Suprapubic skin (tissue), 4 donors: ENCODE data around the gene MRPS23. TPM values are rescaled to one million over a fixed set of nuclear protein-coding genes. Genes with fewer than 3 reads are reported as not detected.

Experiments used
- DNase-seq, 2 donors: peaks; one replicate each; pipeline ENCODE4 v3.0.0-alpha.2; 2019; ENCODE audit warnings: low spot score in 2 of 2
- H3K27ac ChIP-seq: fragments of 200-600 bp; sonication (generic); one replicate; pipeline ENCODE4 v1.5.1; 2019
- H3K27me3 ChIP-seq: fragments of 200-600 bp; sonication (generic); one replicate; pipeline ENCODE4 v1.5.1; 2019
- H3K36me3 ChIP-seq: fragments of 200-600 bp; sonication (generic); one replicate; pipeline ENCODE4 v1.5.1; 2019
- H3K4me1 ChIP-seq: fragments of 200-600 bp; sonication (generic); one replicate; pipeline ENCODE4 v1.5.1; 2019
- H3K4me3 ChIP-seq: fragments of 200-600 bp; sonication (generic); one replicate; pipeline ENCODE4 v1.5.1; 2019; ENCODE audit warnings: mild to moderate bottlenecking
- H3K9me3 ChIP-seq: fragments of 200-600 bp; sonication (generic); one replicate; pipeline ENCODE4 v1.5.1; 2019
- CTCF ChIP-seq, 2 donors: fragments of 200-600 bp in 1 of 2; fragments of 450-650 bp in 1 of 2; sonication (generic) in 1 of 2; IDR thresholded peaks; one replicate each; pipeline ENCODE4 v1.5.1; 2016 to 2019; ENCODE audit warnings: antibody characterized with exemption in 2 of 2, mild to moderate bottlenecking in 1 of 2, moderate library complexity in 1 of 2
- EP300 ChIP-seq: sonication (generic); formaldehyde crosslinking; IDR thresholded peaks from one replicate; pipeline ENCODE4 v1.6.1; 2017; ENCODE audit warnings: antibody characterized with exemption
- POLR2A ChIP-seq, 2 donors: fragments of 450-650 bp; IDR thresholded peaks; one replicate each; pipeline ENCODE4 v1.6.1; 2017; ENCODE audit warnings: antibody characterized with exemption in 2 of 2, mild to moderate bottlenecking in 2 of 2, moderate library complexity in 2 of 2
- POLR2AphosphoS5 ChIP-seq, 3 donors: sonication (generic); formaldehyde crosslinking; IDR thresholded peaks; one replicate each; pipeline ENCODE4 v1.6.1; 2017; ENCODE audit warnings: antibody characterized with exemption in 3 of 3
- WGBS: methylation state at CpG from one replicate; pipeline ENCODE4 v1.1.5; 2018; 5-methylcytosine and 5-hydroxymethylcytosine counted together
- total RNA-seq, 4 donors: library from RNA; depleted of rRNA; stranded (reverse); fragments of >200 nt; gene quantifications; one replicate each; pipeline ENCODE4 v1.1.0, GENCODE V29; 2016

The MRPS23 gene
- total RNA-seq, 4 donors from 2014 or later, result 7.4 to 15.2 (median 12.5) TPM

GRCh38 chr17:57868910-57869616, 19.2 kb upstream of the MRPS23 start:
- WGBS, result 70% methylated on average over 13 of the region's 13 CpGs

GRCh38 chr17:57868007-57868909, 18.4 kb upstream of the MRPS23 start:
- H3K9me3 ChIP-seq, result no peaks in the 10 kb centered on the region
- WGBS, result 16% methylated on average over 15 of the region's 23 CpGs
- H3K4me3 ChIP-seq, result no peak overlapping the region
- H3K27me3 ChIP-seq, result no peaks in the 10 kb centered on the region
- H3K36me3 ChIP-seq, result peaks cover 16% of the 10 kb centered on the region
- peak; percentile 89 for DNase-seq
- TF ChIP-seq POLR2AphosphoS5 (IDR thresholded peaks at IDR 0.05) (peak in 1 of 3 donors; percentile 73), POLR2A (IDR thresholded peaks at IDR 0.05) (no peak), CTCF (IDR thresholded peaks at IDR 0.05) (peak; percentile 35 to 43)
- H3K4me1 ChIP-seq, result peaks cover 41% of the 10 kb centered on the region
- peak overlapping the region; percentile 68 for H3K27ac ChIP-seq

More at GRCh38 chr17:57868910-57869616, 19.2 kb upstream of the MRPS23 start:
- Histone ChIP-seq H3K27me3 (no peaks in the 10 kb centered on the region), H3K27ac (peak overlapping the region; percentile 68), H3K36me3 (peaks cover 16% of the 10 kb centered on the region), H3K4me3 (no peak overlapping the region), H3K4me1 (peaks cover 49% of the 10 kb centered on the region), H3K9me3 (no peaks in the 10 kb centered on the region)
- no peak for TF ChIP-seq POLR2AphosphoS5 (IDR thresholded peaks at IDR 0.05)
- TF ChIP-seq EP300, result no peak
- no peak for TF ChIP-seq CTCF (IDR thresholded peaks at IDR 0.05)
- TF ChIP-seq POLR2A (IDR thresholded peaks at IDR 0.05), result no peak
- DNase-seq, result no peak

GRCh38 chr17:57867126-57867525, 17.3 kb upstream of the MRPS23 start:
- TF ChIP-seq CTCF (IDR thresholded peaks at IDR 0.05) (no peak), EP300 (no peak), POLR2A (IDR thresholded peaks at IDR 0.05) (no peak), POLR2AphosphoS5 (IDR thresholded peaks at IDR 0.05) (no peak)
- H3K9me3 ChIP-seq, result no peaks in the 10 kb centered on the region
- H3K36me3 ChIP-seq, result peaks cover 9% of the 10 kb centered on the region
- H3K4me3 ChIP-seq, result no peak overlapping the region
- H3K4me1 ChIP-seq, result peaks cover 41% of the 10 kb centered on the region
- DNase-seq, result no peak
- WGBS, result 75% methylated on average over 2 of the region's 10 CpGs
- no peak overlapping the region for H3K27ac ChIP-seq
- H3K27me3 ChIP-seq, result no peaks in the 10 kb centered on the region

- H3K4me3 ChIP-seq, result no peak overlapping the region
- peaks cover 45% of the 10 kb centered on the region for H3K4me1 ChIP-seq
- 100% methylated on average over 2 of the region's 5 CpGs for WGBS
- H3K36me3 ChIP-seq, result peaks cover 8% of the 10 kb centered on the region
- DNase-seq, result no peak
- no peak overlapping the region for H3K27ac ChIP-seq
- TF ChIP-seq CTCF (IDR thresholded peaks at IDR 0.05) (no peak), POLR2A (IDR thresholded peaks at IDR 0.05) (no peak), POLR2AphosphoS5 (IDR thresholded peaks at IDR 0.05) (no peak), EP300 (no peak)
- no peaks in the 10 kb centered on the region for H3K27me3 ChIP-seq
- H3K9me3 ChIP-seq, result no peaks in the 10 kb centered on the region
Measured at GRCh38 chr17:57866723-57867122, 16.9 kb upstream of the MRPS23 start.

- peaks cover 49% of the 10 kb centered on the region for H3K4me1 ChIP-seq
- 94% methylated on average over 10 of the region's 10 CpGs for WGBS
Measured at GRCh38 chr17:57866319-57866718, 16.5 kb upstream of the MRPS23 start.

More at GRCh38 chr17:57866319-57866718, 16.5 kb upstream of the MRPS23 start:
- no peak for DNase-seq
- Histone ChIP-seq H3K4me3 (no peak overlapping the region), H3K9me3 (no peaks in the 10 kb centered on the region), H3K36me3 (peaks cover 8% of the 10 kb centered on the region), H3K27ac (no peak overlapping the region), H3K27me3 (no peaks in the 10 kb centered on the region)
- TF ChIP-seq POLR2AphosphoS5 (IDR thresholded peaks at IDR 0.05) (no peak), POLR2A (IDR thresholded peaks at IDR 0.05) (no peak), EP300 (no peak), CTCF (IDR thresholded peaks at IDR 0.05) (no peak)
